Progenitor cell of endocrine pancreas (in vitro differentiated cells): ENCODE results near the gene VPS13A. TPM values are rescaled to one million over a fixed set of nuclear protein-coding genes. Genes with fewer than 3 reads are reported as not detected.
A peak's percentile ranks its signal among the peaks of the same experiment; 100 is the strongest.

Experiments used
- DNase-seq: peaks from one replicate; pipeline ENCODE4 v3.0.0; 2021; ENCODE audit warnings: low spot score; ENCODE audit not compliant: unreplicated experiment
- H3K27ac Mint-ChIP-seq: 2 replicates; pipeline ENCODE4 v1.8.0; 2021; ENCODE audit warnings: mild to moderate bottlenecking, moderate library complexity, mixed read lengths
- H3K27me3 Mint-ChIP-seq: 2 replicates; pipeline ENCODE4 v1.8.0; 2021; ENCODE audit warnings: mixed read lengths
- H3K36me3 Mint-ChIP-seq: 2 replicates; pipeline ENCODE4 v1.8.0; 2022; ENCODE audit warnings: mixed read lengths; ENCODE audit not compliant: insufficient read depth
- H3K4me1 Mint-ChIP-seq: 2 replicates; pipeline ENCODE4 v1.8.0; 2021; ENCODE audit warnings: low read depth, mixed read lengths
- H3K4me3 Mint-ChIP-seq: 2 replicates; pipeline ENCODE4 v1.8.0; 2021; ENCODE audit warnings: low read depth, mild to moderate bottlenecking, moderate library complexity, mixed read lengths
- H3K9me3 Mint-ChIP-seq: 2 replicates; pipeline ENCODE4 v1.8.0; 2021; ENCODE audit warnings: low read depth, mixed read lengths
- total RNA-seq: library from RNA; stranded (reverse); gene quantifications from 2 replicates; pipeline ENCODE4 v1.2.1, GENCODE V29; 2021
- TF ChIP-seq, protein P1 (sequence below): fragments of 200-600 bp; sonication (generic); IDR thresholded peaks from one replicate; pipeline ENCODE4 v1.5.0; 2021; ENCODE audit warnings: antibody characterized with exemption, mild to moderate bottlenecking; ENCODE audit not compliant: unreplicated experiment

The VPS13A gene
- total RNA-seq, 1 donor from 2014 or later = 54.1 TPM

DNA sequence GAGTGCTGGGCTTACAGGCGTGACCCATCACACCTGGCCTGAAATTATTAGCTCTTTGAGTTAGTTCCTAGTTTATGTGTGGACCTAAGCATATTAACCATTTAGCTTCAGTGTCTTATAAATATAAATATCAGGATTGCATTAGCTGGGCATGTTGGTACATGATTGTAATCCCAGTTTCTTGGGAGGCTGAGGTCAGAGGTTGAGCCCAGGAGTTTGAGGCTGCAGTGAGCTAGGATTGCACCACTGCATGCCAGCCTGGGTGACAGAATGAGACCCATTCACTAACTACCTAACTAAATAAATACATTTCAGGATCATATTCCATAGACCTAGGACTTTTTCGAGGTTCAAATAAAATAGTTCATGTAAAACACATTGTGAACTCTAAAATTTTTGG is 129.8 kb downstream of the VPS13A start:
- Mint-ChIP-seq H3K27me3 (no peaks in the 10 kb centered on the region), H3K4me1 (no peaks in the 10 kb centered on the region), H3K36me3 (peaks cover 11% of the 10 kb centered on the region), H3K9me3 (peaks cover 6% of the 10 kb centered on the region), H3K27ac (no peak overlapping the region), H3K4me3 (no peak overlapping the region)
- TF ChIP-seq, protein P1, sequence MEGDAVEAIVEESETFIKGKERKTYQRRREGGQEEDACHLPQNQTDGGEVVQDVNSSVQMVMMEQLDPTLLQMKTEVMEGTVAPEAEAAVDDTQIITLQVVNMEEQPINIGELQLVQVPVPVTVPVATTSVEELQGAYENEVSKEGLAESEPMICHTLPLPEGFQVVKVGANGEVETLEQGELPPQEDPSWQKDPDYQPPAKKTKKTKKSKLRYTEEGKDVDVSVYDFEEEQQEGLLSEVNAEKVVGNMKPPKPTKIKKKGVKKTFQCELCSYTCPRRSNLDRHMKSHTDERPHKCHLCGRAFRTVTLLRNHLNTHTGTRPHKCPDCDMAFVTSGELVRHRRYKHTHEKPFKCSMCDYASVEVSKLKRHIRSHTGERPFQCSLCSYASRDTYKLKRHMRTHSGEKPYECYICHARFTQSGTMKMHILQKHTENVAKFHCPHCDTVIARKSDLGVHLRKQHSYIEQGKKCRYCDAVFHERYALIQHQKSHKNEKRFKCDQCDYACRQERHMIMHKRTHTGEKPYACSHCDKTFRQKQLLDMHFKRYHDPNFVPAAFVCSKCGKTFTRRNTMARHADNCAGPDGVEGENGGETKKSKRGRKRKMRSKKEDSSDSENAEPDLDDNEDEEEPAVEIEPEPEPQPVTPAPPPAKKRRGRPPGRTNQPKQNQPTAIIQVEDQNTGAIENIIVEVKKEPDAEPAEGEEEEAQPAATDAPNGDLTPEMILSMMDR = no peak
- DNase-seq = no peak

DNA sequence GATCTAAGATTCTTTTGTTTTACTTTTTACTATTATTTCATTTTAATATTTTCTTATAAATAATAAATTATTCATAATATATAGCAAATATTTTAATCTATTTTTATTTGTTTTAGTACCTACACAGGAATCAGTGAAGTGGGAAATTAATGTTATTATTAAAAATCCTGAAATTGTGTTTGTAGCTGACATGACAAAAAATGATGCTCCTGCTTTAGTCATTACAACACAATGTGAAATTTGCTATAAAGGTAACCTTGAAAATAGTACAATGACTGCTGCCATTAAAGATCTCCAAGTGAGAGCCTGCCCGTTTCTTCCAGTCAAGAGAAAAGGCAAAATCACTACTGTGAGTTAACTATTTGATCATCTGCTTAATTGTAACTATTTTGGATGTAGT is 138.7 kb downstream of the VPS13A start:
- Mint-ChIP-seq H3K4me3 (no peak overlapping the region), H3K4me1 (no peaks in the 10 kb centered on the region), H3K27ac (no peak overlapping the region), H3K27me3 (no peaks in the 10 kb centered on the region), H3K9me3 (peaks cover 6% of the 10 kb centered on the region), H3K36me3 (peaks cover 13% of the 10 kb centered on the region)
- TF ChIP-seq, protein P1 = no peak
- DNase-seq = no peak

DNA sequence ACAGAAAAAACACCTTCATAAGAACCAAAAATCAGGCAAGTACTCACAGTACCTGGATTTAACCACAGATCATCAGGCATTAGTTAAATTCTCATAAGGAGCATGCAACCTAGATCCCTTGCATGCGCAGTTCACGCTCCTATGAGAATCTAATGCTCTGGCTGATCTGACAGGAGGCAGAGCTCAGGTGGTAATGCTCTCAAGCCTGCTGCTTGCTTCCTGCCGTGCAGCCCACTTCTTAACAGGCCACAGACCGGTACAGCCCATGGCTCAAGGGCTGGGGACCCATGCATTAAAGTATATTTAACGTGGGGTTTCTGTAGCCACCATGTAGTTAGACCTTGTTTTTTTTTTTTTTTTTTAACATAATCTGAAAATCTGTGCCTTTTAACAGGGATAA is 147.7 kb downstream of the VPS13A start:
- TF ChIP-seq, protein P1 = no peak
- H3K27ac Mint-ChIP-seq = no peak overlapping the region
- no peak overlapping the region for H3K4me3 Mint-ChIP-seq
- no peaks in the 10 kb centered on the region for H3K4me1 Mint-ChIP-seq
- no peaks in the 10 kb centered on the region for H3K27me3 Mint-ChIP-seq
- DNase-seq = no peak
- H3K36me3 Mint-ChIP-seq = peaks cover 21% of the 10 kb centered on the region
- H3K9me3 Mint-ChIP-seq = no peaks in the 10 kb centered on the region

DNA sequence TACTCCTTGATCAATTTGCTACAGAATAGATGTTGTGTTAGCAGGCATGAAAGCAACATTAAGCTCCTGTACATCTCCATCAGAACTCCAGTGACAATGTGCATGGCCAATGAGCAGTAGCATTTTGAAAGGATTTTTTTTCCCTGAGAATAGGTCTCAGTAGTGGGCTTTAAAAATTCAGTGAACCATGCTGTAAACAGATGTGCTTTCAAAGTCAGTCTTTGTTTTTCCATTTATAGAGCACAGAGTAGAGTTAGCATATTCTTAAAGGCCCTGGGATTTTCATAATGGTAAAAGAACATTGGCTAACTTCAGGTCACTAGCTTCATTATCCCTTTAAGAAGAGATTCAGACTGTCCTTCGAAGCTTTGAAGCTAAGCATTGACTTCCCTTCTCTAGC is 150.8 kb downstream of the VPS13A start:
- DNase-seq = no peak
- Mint-ChIP-seq H3K27me3 (no peaks in the 10 kb centered on the region), H3K4me1 (no peaks in the 10 kb centered on the region), H3K27ac (no peak overlapping the region), H3K4me3 (no peak overlapping the region), H3K9me3 (no peaks in the 10 kb centered on the region), H3K36me3 (peaks cover 15% of the 10 kb centered on the region)
- TF ChIP-seq, protein P1 = no peak

DNA sequence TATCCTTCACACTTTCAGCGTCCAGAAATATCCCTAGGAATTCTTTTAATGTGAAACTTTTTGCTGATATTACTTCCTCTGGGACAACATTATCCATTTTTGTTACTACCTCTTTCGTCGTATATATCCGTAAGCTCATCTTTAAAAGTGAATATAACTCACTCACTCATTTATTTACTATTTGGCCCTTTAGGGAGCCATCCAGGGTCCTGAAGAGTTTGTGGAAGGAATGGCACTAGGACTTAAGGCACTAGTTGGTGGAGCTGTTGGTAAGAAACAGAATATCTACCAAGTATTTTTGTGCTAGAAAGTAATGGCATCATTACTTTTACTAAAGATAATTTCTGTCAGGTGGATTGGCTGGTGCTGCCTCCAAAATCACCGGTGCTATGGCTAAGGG is 192.7 kb downstream of the VPS13A start:
- Mint-ChIP-seq H3K27me3 (no peaks in the 10 kb centered on the region), H3K27ac (peak overlapping the region; percentile 60), H3K9me3 (peaks cover 6% of the 10 kb centered on the region), H3K4me3 (no peak overlapping the region), H3K36me3 (peaks cover 21% of the 10 kb centered on the region), H3K4me1 (no peaks in the 10 kb centered on the region)
- TF ChIP-seq, protein P1 = no peak
- no peak for DNase-seq

DNA sequence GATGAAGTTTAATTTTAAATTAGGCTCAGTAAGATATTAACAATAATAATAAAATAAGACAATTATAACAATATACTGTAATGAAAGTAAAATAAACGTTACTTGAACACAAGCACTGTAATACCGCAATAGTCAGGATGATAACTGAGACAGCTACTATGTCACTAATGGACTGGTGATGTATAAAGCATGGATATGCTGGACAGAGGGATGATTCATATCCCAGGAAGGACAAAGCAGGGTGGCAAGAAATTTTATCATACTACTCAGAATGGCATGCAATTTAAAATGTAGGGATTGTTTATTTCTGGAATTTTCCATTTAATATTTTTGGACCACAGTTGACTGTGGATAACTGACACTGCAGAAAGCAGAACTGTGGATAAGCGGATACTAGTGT is 196.9 kb downstream of the VPS13A start:
- Mint-ChIP-seq H3K4me1 (no peaks in the 10 kb centered on the region), H3K27me3 (no peaks in the 10 kb centered on the region), H3K4me3 (no peak overlapping the region), H3K27ac (no peak overlapping the region), H3K9me3 (peaks cover 10% of the 10 kb centered on the region), H3K36me3 (peaks cover 29% of the 10 kb centered on the region)
- TF ChIP-seq, protein P1 = no peak
- no peak for DNase-seq
